Astrocyte (in vitro differentiated cells and primary cell): ENCODE results near the gene STK32A. TPM values are rescaled to one million over a fixed set of nuclear protein-coding genes. Genes with fewer than 3 reads are reported as not detected.

Experiments
- DNase-seq: peaks from one replicate; pipeline ENCODE4 v3.0.0-alpha.2; 2010; ENCODE audit warnings: low read depth
- FAIRE-seq: peaks from 2 replicates; lab custom pipeline; 2011; peaks lifted over from hg19 to GRCh38; lab: Jason Lieb, UNC
- H2AFZ ChIP-seq: 2 replicates; pipeline ENCODE4 v1.6.0; 2012; ENCODE audit warnings: low read depth, low read length, inconsistent platforms
- H3K27ac ChIP-seq: 2 replicates; pipeline ENCODE4 v1.5.1; 2011; ENCODE audit warnings: low read depth, low read length, inconsistent platforms
- H3K27me3 ChIP-seq: 2 replicates; pipeline ENCODE4 v1.6.0; 2011; ENCODE audit warnings: low read length, inconsistent platforms; ENCODE audit not compliant: insufficient read depth
- H3K36me3 ChIP-seq: 2 replicates; pipeline ENCODE4 v1.5.1; 2011; ENCODE audit warnings: low read length, inconsistent platforms; ENCODE audit not compliant: insufficient read depth
- H3K4me1 ChIP-seq: 2 replicates; pipeline ENCODE4 v1.5.1; 2011; ENCODE audit warnings: low read length, inconsistent platforms; ENCODE audit not compliant: insufficient read depth
- H3K4me2 ChIP-seq: 2 replicates; pipeline ENCODE4 v1.6.0; 2012; ENCODE audit warnings: low read length, inconsistent platforms
- H3K4me3 ChIP-seq: 2 replicates; pipeline ENCODE4 v1.5.1; 2011; ENCODE audit warnings: low read depth, mild to moderate bottlenecking, low read length, inconsistent platforms; ENCODE audit not compliant: insufficient read depth
- H3K79me2 ChIP-seq: 2 replicates; pipeline ENCODE4 v1.6.0; 2012; ENCODE audit warnings: mild to moderate bottlenecking, low read length, inconsistent platforms; ENCODE audit not compliant: insufficient read depth
- H3K9ac ChIP-seq: 2 replicates; pipeline ENCODE4 v1.6.0; 2012; ENCODE audit warnings: mild to moderate bottlenecking, low read length, inconsistent platforms
- H3K9me3 ChIP-seq: 2 replicates; pipeline ENCODE4 v1.5.1; 2012; ENCODE audit warnings: low read depth, mild to moderate bottlenecking, low read length, inconsistent platforms; ENCODE audit not compliant: insufficient read depth
- H4K20me1 ChIP-seq: 2 replicates; pipeline ENCODE4 v1.6.0; 2012; ENCODE audit warnings: low read length, inconsistent platforms; ENCODE audit not compliant: insufficient read depth
- H3K27ac Mint-ChIP-seq: one replicate; pipeline ENCODE4 v1.8.0; 2021; ENCODE audit warnings: mild to moderate bottlenecking, mixed read lengths; ENCODE audit not compliant: unreplicated experiment
- H3K27me3 Mint-ChIP-seq: one replicate; pipeline ENCODE4 v1.8.0; 2021; ENCODE audit warnings: low read depth, mixed read lengths; ENCODE audit not compliant: unreplicated experiment
- H3K36me3 Mint-ChIP-seq: one replicate; pipeline ENCODE4 v1.8.0; 2021; ENCODE audit warnings: low read depth, mixed read lengths; ENCODE audit not compliant: unreplicated experiment
- H3K4me1 Mint-ChIP-seq: one replicate; pipeline ENCODE4 v1.8.0; 2021; ENCODE audit warnings: low read depth, mixed read lengths; ENCODE audit not compliant: unreplicated experiment
- H3K4me3 Mint-ChIP-seq: one replicate; pipeline ENCODE4 v1.8.0; 2021; ENCODE audit warnings: mild to moderate bottlenecking, moderate library complexity, mixed read lengths; ENCODE audit not compliant: unreplicated experiment
- H3K9me3 Mint-ChIP-seq: one replicate; pipeline ENCODE4 v1.8.0; 2021; ENCODE audit warnings: mild to moderate bottlenecking, mixed read lengths; ENCODE audit not compliant: unreplicated experiment
- EZH2 ChIP-seq: IDR thresholded peaks from 2 replicates; pipeline ENCODE4 v1.6.1; 2012; ENCODE audit warnings: mild to moderate bottlenecking, low read length, inconsistent platforms; ENCODE audit not compliant: insufficient read depth
- total RNA-seq: library from RNA; stranded (reverse); gene quantifications from 2 replicates; pipeline ENCODE4 v1.2.1, GENCODE V29; 2021
- TF ChIP-seq, protein P1 (sequence below): IDR thresholded peaks from 2 replicates; pipeline ENCODE4 v1.5.1; 2011; ENCODE audit warnings: low read depth, mild to moderate bottlenecking, inconsistent platforms, low read length, moderate library complexity; ENCODE audit not compliant: insufficient read depth

STK32A gene
- total RNA-seq, 1 donor from 2014 or later, result 0.25 TPM

DNA sequence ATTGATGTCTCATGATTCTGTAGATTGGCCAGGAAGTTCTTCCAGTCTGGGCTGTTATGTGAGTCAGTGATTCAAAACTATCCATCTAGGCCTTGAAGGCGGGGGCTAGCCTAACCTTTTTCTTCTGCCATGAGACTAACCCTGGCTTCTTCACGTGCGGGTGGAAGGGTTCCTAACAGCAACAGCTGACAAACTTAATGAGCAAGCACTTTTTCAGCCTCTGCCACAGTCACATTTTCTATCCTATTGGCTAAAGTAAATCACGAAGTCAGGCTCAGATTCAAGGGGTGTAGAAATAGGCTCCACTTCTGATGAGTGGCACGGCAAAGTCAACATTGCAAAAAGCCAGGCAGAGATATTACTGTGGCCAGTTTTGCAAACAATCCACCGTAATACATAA, 68.4 kb downstream of the STK32A start:
- H3K27me3 Mint-ChIP-seq, result no peaks in the 10 kb centered on the region
- no peaks in the 10 kb centered on the region for H3K36me3 Mint-ChIP-seq
- H3K27ac Mint-ChIP-seq, result no peak overlapping the region
- H3K9me3 Mint-ChIP-seq, result peaks cover 7% of the 10 kb centered on the region
- H3K4me1 ChIP-seq, result peaks cover 16% of the 10 kb centered on the region
- peak overlapping the region; percentile 30 for H3K9ac ChIP-seq
- TF ChIP-seq, protein P1, sequence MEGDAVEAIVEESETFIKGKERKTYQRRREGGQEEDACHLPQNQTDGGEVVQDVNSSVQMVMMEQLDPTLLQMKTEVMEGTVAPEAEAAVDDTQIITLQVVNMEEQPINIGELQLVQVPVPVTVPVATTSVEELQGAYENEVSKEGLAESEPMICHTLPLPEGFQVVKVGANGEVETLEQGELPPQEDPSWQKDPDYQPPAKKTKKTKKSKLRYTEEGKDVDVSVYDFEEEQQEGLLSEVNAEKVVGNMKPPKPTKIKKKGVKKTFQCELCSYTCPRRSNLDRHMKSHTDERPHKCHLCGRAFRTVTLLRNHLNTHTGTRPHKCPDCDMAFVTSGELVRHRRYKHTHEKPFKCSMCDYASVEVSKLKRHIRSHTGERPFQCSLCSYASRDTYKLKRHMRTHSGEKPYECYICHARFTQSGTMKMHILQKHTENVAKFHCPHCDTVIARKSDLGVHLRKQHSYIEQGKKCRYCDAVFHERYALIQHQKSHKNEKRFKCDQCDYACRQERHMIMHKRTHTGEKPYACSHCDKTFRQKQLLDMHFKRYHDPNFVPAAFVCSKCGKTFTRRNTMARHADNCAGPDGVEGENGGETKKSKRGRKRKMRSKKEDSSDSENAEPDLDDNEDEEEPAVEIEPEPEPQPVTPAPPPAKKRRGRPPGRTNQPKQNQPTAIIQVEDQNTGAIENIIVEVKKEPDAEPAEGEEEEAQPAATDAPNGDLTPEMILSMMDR, result no peak
- TF ChIP-seq EZH2, result no peak
- peaks cover 9% of the 10 kb centered on the region for H3K4me1 Mint-ChIP-seq
- peak overlapping the region; percentile 56 for H3K4me2 ChIP-seq
- H4K20me1 ChIP-seq, result no peaks in the 10 kb centered on the region
- H3K79me2 ChIP-seq, result no peaks in the 10 kb centered on the region
- H3K9me3 ChIP-seq, result no peaks in the 10 kb centered on the region
- H3K4me3 ChIP-seq, result no peak overlapping the region
- DNase-seq (peak; percentile 81), FAIRE-seq (no peak)
- H3K27ac ChIP-seq, result peak overlapping the region; percentile 62
- no peak overlapping the region for H2AFZ ChIP-seq
- H3K36me3 ChIP-seq, result no peaks in the 10 kb centered on the region
- no peaks in the 10 kb centered on the region for H3K27me3 ChIP-seq
- no peak overlapping the region for H3K4me3 Mint-ChIP-seq

DNA sequence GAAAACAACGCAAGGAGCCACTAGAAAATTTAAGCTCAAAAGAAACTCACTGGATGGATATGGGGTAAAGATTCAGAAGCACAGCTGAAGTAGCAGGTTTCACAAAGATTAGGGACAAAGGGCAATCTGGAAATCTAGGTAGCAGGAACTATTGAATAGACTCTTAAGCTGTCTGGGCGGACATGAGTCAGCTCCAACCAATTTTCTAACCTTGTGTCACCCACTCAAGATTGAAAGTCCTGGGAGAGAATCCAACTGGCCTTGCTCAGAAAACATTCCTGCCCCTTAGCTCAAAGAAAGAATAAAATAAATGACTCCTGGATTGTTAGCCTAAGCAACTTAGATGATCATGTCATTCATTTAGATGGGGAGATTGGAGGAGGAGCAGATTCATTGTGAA, 69.2 kb downstream of the STK32A start:
- peak overlapping the region; percentile 56 for H3K4me2 ChIP-seq
- FAIRE-seq (peak; percentile 65), DNase-seq (peak; percentile 97)
- TF ChIP-seq, protein P1, result no peak
- TF ChIP-seq EZH2, result no peak
- no peaks in the 10 kb centered on the region for H3K79me2 ChIP-seq
- H2AFZ ChIP-seq, result no peak overlapping the region
- Mint-ChIP-seq H3K27me3 (no peaks in the 10 kb centered on the region), H3K36me3 (no peaks in the 10 kb centered on the region), H3K4me3 (no peak overlapping the region), H3K4me1 (peaks cover 9% of the 10 kb centered on the region), H3K9me3 (peaks cover 7% of the 10 kb centered on the region), H3K27ac (no peak overlapping the region)
- H3K4me3 ChIP-seq, result no peak overlapping the region
- H3K4me1 ChIP-seq, result peaks cover 16% of the 10 kb centered on the region
- peak overlapping the region; percentile 30 for H3K9ac ChIP-seq
- no peaks in the 10 kb centered on the region for H3K27me3 ChIP-seq
- no peaks in the 10 kb centered on the region for H3K36me3 ChIP-seq
- no peaks in the 10 kb centered on the region for H3K9me3 ChIP-seq
- peak overlapping the region; percentile 62 for H3K27ac ChIP-seq
- no peaks in the 10 kb centered on the region for H4K20me1 ChIP-seq

DNA sequence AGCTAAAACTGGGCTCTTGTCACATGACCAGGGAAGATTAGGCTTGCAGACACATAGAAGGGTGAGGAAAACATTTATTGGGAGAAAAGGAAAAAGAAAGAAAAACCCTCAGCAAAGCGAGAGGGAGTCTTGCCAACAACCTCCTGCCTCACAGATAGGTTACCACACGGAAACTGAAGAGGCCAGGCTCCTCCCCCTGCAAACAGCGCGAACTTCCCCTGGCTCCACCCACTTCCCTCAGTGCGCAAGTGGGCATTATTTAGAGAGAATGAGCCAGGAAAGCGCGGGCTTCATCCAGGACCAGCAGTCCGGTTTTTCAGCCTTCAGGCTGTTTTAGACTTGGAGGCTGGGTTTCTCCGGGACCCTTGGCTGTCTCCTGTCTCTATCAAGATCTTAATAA, 70.3 kb downstream of the STK32A start:
- Histone ChIP-seq H4K20me1 (no peaks in the 10 kb centered on the region), H3K4me3 (no peak overlapping the region), H3K79me2 (no peaks in the 10 kb centered on the region), H2AFZ (no peak overlapping the region), H3K27me3 (no peaks in the 10 kb centered on the region), H3K4me2 (no peak overlapping the region), H3K36me3 (no peaks in the 10 kb centered on the region), H3K4me1 (peaks cover 20% of the 10 kb centered on the region), H3K27ac (no peak overlapping the region), H3K9me3 (no peaks in the 10 kb centered on the region), H3K9ac (no peak overlapping the region)
- Mint-ChIP-seq H3K27ac (no peak overlapping the region), H3K36me3 (no peaks in the 10 kb centered on the region), H3K27me3 (no peaks in the 10 kb centered on the region), H3K9me3 (peaks cover 9% of the 10 kb centered on the region), H3K4me1 (peaks cover 9% of the 10 kb centered on the region), H3K4me3 (no peak overlapping the region)
- FAIRE-seq (no peak), DNase-seq (no peak)
- TF ChIP-seq EZH2, result no peak
- TF ChIP-seq, protein P1, result no peak
